Mucosa of rectum (tissue), 2 donors: ENCODE results near the gene RAB3D.
"Not testable (repeated sequence)": the region's sequence is repeated elsewhere in the genome, so short reads cannot be mapped to it uniquely, and the experiment has no call there.

Experiments
- H3K27ac ChIP-seq, 2 donors: one replicate each; pipeline ENCODE4 v1.7.0; 2013; ENCODE audit warnings: inconsistent platforms in 2 of 2, low read depth in 2 of 2, low read length in 2 of 2
- H3K27me3 ChIP-seq, 2 donors: one replicate each; pipeline ENCODE4 v1.7.0; 2013; ENCODE audit warnings: low read length in 2 of 2; ENCODE audit not compliant: control insufficient read depth in 2 of 2, insufficient read depth in 2 of 2
- H3K36me3 ChIP-seq, 2 donors: one replicate each; pipeline ENCODE4 v1.7.0; 2013; ENCODE audit warnings: low read length in 2 of 2; ENCODE audit not compliant: control insufficient read depth in 2 of 2, insufficient read depth in 2 of 2
- H3K4me1 ChIP-seq, 2 donors: one replicate each; pipeline ENCODE4 v1.7.0; 2013; ENCODE audit warnings: low read length in 2 of 2, mild to moderate bottlenecking in 1 of 2; ENCODE audit not compliant: control insufficient read depth in 2 of 2, insufficient read depth in 2 of 2
- H3K4me3 ChIP-seq, 2 donors: one replicate each; pipeline ENCODE4 v1.7.0; 2013; ENCODE audit warnings: low read length in 2 of 2
- H3K9ac ChIP-seq, 2 donors: one replicate each; pipeline ENCODE4 v1.7.0; 2013; ENCODE audit warnings: low read length in 2 of 2, low read depth in 1 of 2, mild to moderate bottlenecking in 1 of 2
- H3K9me3 ChIP-seq, 2 donors: one replicate each; pipeline ENCODE4 v1.7.0; 2013; ENCODE audit warnings: low read length in 2 of 2; ENCODE audit not compliant: control insufficient read depth in 2 of 2
- donor health status: healthy.
- donor health status: Normal muscosa, but diverticular disease.

RAB3D gene

GRCh38 chr19:11339254-11340098, at the start of gene RAB3D:
RAB3D (minus strand) TSS chr19:11339657; CDS start chr19:11337399, 2,258 bp downstream.
- Histone ChIP-seq H3K9ac (peak within 1 kb of the TSS; percentile 63 to 79), H3K27me3 (no peaks in the 10 kb centered on the region), H3K27ac (peak within 1 kb of the TSS; percentile 67 to 75), H3K9me3 (no peaks in the 10 kb centered on the region), H3K36me3 (peaks cover 10 to 20% of the 10 kb centered on the region in 2 donors), H3K4me1 (peaks cover 16 to 22% of the 10 kb centered on the region in 2 donors), H3K4me3 (peak within 1 kb of the TSS; percentile 76 to 77)

- Histone ChIP-seq H3K27ac (no peak overlapping the region), H3K4me1 (peaks cover 5 to 12% of the 10 kb centered on the region in 2 donors), H3K9ac (no peak overlapping the region), H3K27me3 (no peaks in the 10 kb centered on the region), H3K4me3 (no peak overlapping the region), H3K36me3 (no peaks in the 10 kb centered on the region), H3K9me3 (no peaks in the 10 kb centered on the region)
Observed at GRCh38 chr19:11387162-11388034, 47.9 kb upstream of the RAB3D start.

GRCh38 chr19:11384778-11385129, 45.3 kb upstream of the RAB3D start:
- H3K9ac ChIP-seq, result no peak overlapping the region
- H3K27ac ChIP-seq, result no peak overlapping the region
- no peak overlapping the region for H3K4me3 ChIP-seq
- H3K9me3 ChIP-seq, result no peaks in the 10 kb centered on the region
- peaks cover 19 to 28% of the 10 kb centered on the region in 2 donors for H3K4me1 ChIP-seq
- no peaks in the 10 kb centered on the region for H3K36me3 ChIP-seq
- peaks cover 0 to 3% of the 10 kb centered on the region in 2 donors for H3K27me3 ChIP-seq

- peak overlapping the region in 1 of 2 donors; percentile 16 for H3K9ac ChIP-seq
- no peaks in the 10 kb centered on the region for H3K36me3 ChIP-seq
- H3K27ac ChIP-seq, result no peak overlapping the region
- H3K4me3 ChIP-seq, result peak overlapping the region; percentile 37 to 50
- peaks cover 19 to 28% of the 10 kb centered on the region in 2 donors for H3K4me1 ChIP-seq
- H3K9me3 ChIP-seq, result no peaks in the 10 kb centered on the region
- peaks cover 0 to 3% of the 10 kb centered on the region in 2 donors for H3K27me3 ChIP-seq
Observed at GRCh38 chr19:11383706-11384048, 44.2 kb upstream of the RAB3D start.

GRCh38 chr19:11382898-11383705, 43.6 kb upstream of the RAB3D start:
- Histone ChIP-seq H3K4me3 (peak overlapping the region in 1 of 2 donors; percentile 50), H3K27me3 (peaks cover 0 to 3% of the 10 kb centered on the region in 2 donors), H3K36me3 (no peaks in the 10 kb centered on the region), H3K9me3 (no peaks in the 10 kb centered on the region), H3K4me1 (peaks cover 19 to 28% of the 10 kb centered on the region in 2 donors), H3K9ac (peak overlapping the region in 1 of 2 donors; percentile 16), H3K27ac (no peak overlapping the region)

- H3K9ac ChIP-seq, result peak overlapping the region; percentile 78 to 92
- H3K36me3 ChIP-seq, result no peaks in the 10 kb centered on the region
- H3K4me3 ChIP-seq, result peak overlapping the region; percentile 84 to 87
- H3K27me3 ChIP-seq, result peaks cover 0 to 3% of the 10 kb centered on the region in 2 donors
- no peaks in the 10 kb centered on the region for H3K9me3 ChIP-seq
- peak overlapping the region; percentile 81 to 85 for H3K27ac ChIP-seq
- peaks cover 25 to 30% of the 10 kb centered on the region in 2 donors for H3K4me1 ChIP-seq
Observed at GRCh38 chr19:11380653-11381537, 41.4 kb upstream of the RAB3D start.

- Histone ChIP-seq H3K27ac (no peak overlapping the region), H3K9me3 (no peaks in the 10 kb centered on the region), H3K4me1 (peaks cover 32 to 37% of the 10 kb centered on the region in 2 donors), H3K4me3 (peak overlapping the region; percentile 84 to 87), H3K9ac (no peak overlapping the region), H3K27me3 (peaks cover 0 to 3% of the 10 kb centered on the region in 2 donors), H3K36me3 (no peaks in the 10 kb centered on the region)
Observed at GRCh38 chr19:11379857-11380350, 40.4 kb upstream of the RAB3D start.

- H3K36me3 ChIP-seq, H3K27me3 ChIP-seq, H3K4me3 ChIP-seq, H3K9ac ChIP-seq, H3K27ac ChIP-seq, H3K9me3 ChIP-seq: not testable (repeated sequence)
- H3K4me1 ChIP-seq, result peaks cover 32 to 37% of the 10 kb centered on the region in 2 donors
Observed at GRCh38 chr19:11379269-11379845, 39.9 kb upstream of the RAB3D start.
